ENCODE results near the gene TRAPPC12. TPM values are rescaled to one million over a fixed set of nuclear protein-coding genes. Genes with fewer than 3 reads are reported as not detected.

The TRAPPC12 gene
- polyA plus RNA-seq, 1 donor (not counting 4 experiments of a cell fraction or from before 2014, with no cell fraction given), result 44.2 TPM

DNA sequence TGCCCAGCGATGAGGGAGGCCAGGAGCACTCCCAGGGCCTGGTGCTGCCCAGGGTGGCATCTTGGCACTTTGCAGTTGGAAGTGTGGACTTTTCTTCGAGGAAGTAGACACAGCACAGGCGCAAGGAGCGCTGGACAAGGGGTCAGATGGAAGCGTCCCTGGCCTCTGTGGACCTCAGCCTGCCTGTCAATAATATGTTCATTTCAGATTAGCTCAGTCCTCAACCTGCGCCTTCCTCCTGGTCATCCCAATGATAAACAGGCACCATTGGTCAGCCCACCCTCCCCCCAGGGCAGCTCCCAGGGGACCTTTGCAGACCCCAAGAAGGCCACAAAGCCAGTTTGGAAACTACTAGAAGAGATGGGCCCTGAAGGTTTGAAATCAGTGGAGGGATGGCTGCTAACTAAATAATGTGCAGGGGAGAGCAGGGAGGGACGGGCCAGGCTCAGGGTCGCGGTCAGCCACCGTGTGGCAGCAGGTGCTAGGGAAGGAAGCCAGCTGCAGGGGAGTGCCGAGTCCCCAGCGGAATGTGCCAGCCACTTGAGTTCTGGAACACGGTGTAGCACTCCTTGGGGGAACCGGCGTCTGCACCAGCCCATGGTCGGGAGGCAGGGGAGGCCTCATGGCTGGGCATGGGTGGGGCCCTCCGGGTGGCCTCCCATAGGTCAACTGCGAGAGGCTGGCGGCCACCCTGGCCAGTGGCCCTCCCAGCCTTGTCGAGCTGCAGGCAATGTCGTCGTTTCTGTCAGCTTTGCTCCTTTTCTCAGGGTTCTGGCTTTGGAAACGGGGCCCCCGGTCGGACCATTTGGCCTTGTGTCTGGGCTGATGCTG, 79.9 kb downstream of the TRAPPC12 start:
- H3K4me2 ChIP-seq (ENCODE audit: control insufficient read depth, extremely low read depth, insufficient read depth, low read depth, low read length), result no peak overlapping the region
- dilution Hi-C loops (cut with MboI; ENCODE audit: extremely low pct_ligation_motif_present, low sequenced_read_pairs), result no loop called here
- TF ChIP-seq CTCF (optimal IDR thresholded peaks at IDR 0.05 in 1 of 3, IDR thresholded peaks at IDR 0.05 in 1 of 3, conservative IDR thresholded peaks at IDR 0.05 in 1 of 3; ENCODE audit: extremely low read depth in 1 of 3, insufficient read depth in 2 of 3, low read length in 3 of 3), result no peak
- no peak for TF ChIP-seq EZH2 (IDR thresholded peaks at IDR 0.05; ENCODE audit: low read length)
- no peak overlapping the region for H3K9ac ChIP-seq (ENCODE audit: control insufficient read depth, extremely low read depth, insufficient read depth, low read length)
- no peak overlapping the region for H3K27ac ChIP-seq (ENCODE audit: control insufficient read depth, insufficient read depth, low read length)
- FAIRE-seq (no peak), DNase-seq (ENCODE audit: low read depth, low spot score) (no peak)
- H3K4me1 ChIP-seq (ENCODE audit: control insufficient read depth, extremely low read depth, insufficient read depth, low read length), result no peaks in the 10 kb centered on the region
- peaks cover 8 to 13% of the 10 kb centered on the region in 2 experiments for H3K36me3 ChIP-seq (ENCODE audit: control insufficient read depth in 2 of 2, extremely low read depth in 1 of 2, insufficient read depth in 2 of 2, low read length in 2 of 2)
- no peaks in the 10 kb centered on the region for H3K27me3 ChIP-seq (ENCODE audit: control insufficient read depth, extremely low read depth, insufficient read depth, low read length)
- H3K9me3 ChIP-seq (ENCODE audit: control insufficient read depth, low read depth, low read length), result no peaks in the 10 kb centered on the region
- no peaks in the 10 kb centered on the region for H3K79me2 ChIP-seq (ENCODE audit: control insufficient read depth, insufficient read depth, low read length)
- no peaks in the 10 kb centered on the region for H3K9me1 ChIP-seq (ENCODE audit: control insufficient read depth, extremely low read depth, insufficient read depth, low read length)
- H4K20me1 ChIP-seq (ENCODE audit: control insufficient read depth, extremely low read depth, insufficient read depth, low read length), result no peaks in the 10 kb centered on the region
- no peak overlapping the region for H2AFZ ChIP-seq (ENCODE audit: control insufficient read depth, low read length)
- no peak overlapping the region for H3K4me3 ChIP-seq (ENCODE audit: control insufficient read depth in 2 of 3, extremely low read depth in 1 of 3, insufficient read depth in 2 of 3, low read depth in 1 of 3, low read length in 3 of 3)

DNA sequence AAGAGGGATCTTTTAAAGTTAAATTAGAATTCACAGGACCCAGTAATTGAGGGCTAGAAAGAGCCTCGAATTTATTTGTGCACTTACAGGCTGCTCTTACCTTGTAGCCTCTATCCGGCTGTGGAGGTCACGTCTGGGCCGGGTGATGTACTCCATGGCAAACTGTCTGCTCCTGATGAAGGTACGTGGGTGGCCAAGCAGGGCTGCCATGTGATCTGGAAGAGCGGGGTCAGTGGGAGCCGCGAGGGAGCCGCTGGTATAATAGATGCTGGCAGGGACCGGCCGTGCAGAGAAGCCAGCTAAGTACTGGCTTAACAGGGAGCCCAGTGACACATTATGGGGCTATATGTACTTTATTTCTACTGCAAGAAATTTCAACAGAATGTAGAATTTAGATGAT, 80.7 kb downstream of the TRAPPC12 start:
- Histone ChIP-seq H3K4me1 (ENCODE audit: control insufficient read depth, extremely low read depth, insufficient read depth, low read length) (no peaks in the 10 kb centered on the region), H2AFZ (ENCODE audit: control insufficient read depth, low read length) (no peak overlapping the region), H4K20me1 (ENCODE audit: control insufficient read depth, extremely low read depth, insufficient read depth, low read length) (no peaks in the 10 kb centered on the region), H3K4me3 (ENCODE audit: control insufficient read depth in 2 of 3, extremely low read depth in 1 of 3, insufficient read depth in 2 of 3, low read depth in 1 of 3, low read length in 3 of 3) (no peak overlapping the region), H3K9me1 (ENCODE audit: control insufficient read depth, extremely low read depth, insufficient read depth, low read length) (no peaks in the 10 kb centered on the region), H3K27ac (ENCODE audit: control insufficient read depth, insufficient read depth, low read length) (no peak overlapping the region), H3K9ac (ENCODE audit: control insufficient read depth, extremely low read depth, insufficient read depth, low read length) (no peak overlapping the region), H3K79me2 (ENCODE audit: control insufficient read depth, insufficient read depth, low read length) (no peaks in the 10 kb centered on the region), H3K27me3 (ENCODE audit: control insufficient read depth, extremely low read depth, insufficient read depth, low read length) (no peaks in the 10 kb centered on the region), H3K36me3 (ENCODE audit: control insufficient read depth in 2 of 2, extremely low read depth in 1 of 2, insufficient read depth in 2 of 2, low read length in 2 of 2) (peaks cover 8 to 13% of the 10 kb centered on the region in 2 experiments), H3K4me2 (ENCODE audit: control insufficient read depth, extremely low read depth, insufficient read depth, low read depth, low read length) (no peak overlapping the region), H3K9me3 (ENCODE audit: control insufficient read depth, low read depth, low read length) (no peaks in the 10 kb centered on the region)
- TF ChIP-seq CTCF (optimal IDR thresholded peaks at IDR 0.05 in 1 of 3, IDR thresholded peaks at IDR 0.05 in 1 of 3, conservative IDR thresholded peaks at IDR 0.05 in 1 of 3; ENCODE audit: extremely low read depth in 1 of 3, insufficient read depth in 2 of 3, low read length in 3 of 3), result no peak
- no peak for TF ChIP-seq EZH2 (IDR thresholded peaks at IDR 0.05; ENCODE audit: low read length)
- DNase-seq (ENCODE audit: low read depth, low spot score), result no peak
- no peak for FAIRE-seq
- dilution Hi-C loops (cut with MboI; ENCODE audit: extremely low pct_ligation_motif_present, low sequenced_read_pairs), result no loop called here
